ENCODE measurements around the gene SERINC2.

SERINC2 gene

GRCh38 chr1:31409946-31410858 is 2.8 kb upstream of the SERINC2 start:
- no peaks in the 10 kb centered on the region for H3K9me3 ChIP-seq (replicated peaks; ENCODE audit: insufficient read depth, low read length)
- peaks cover 43% of the 10 kb centered on the region for H3K27me3 ChIP-seq (replicated peaks; ENCODE audit: insufficient read depth, low read length)
- no peak overlapping the region for H3K27ac ChIP-seq (ENCODE audit: low read length)
- no peaks in the 10 kb centered on the region for H3K9me2 ChIP-seq (replicated peaks; ENCODE audit: insufficient read depth, low read length)
- H3F3A ChIP-seq (ENCODE audit: insufficient read depth, low read length) = no peaks in the 10 kb centered on the region
- no peak overlapping the region for H3K4me3 ChIP-seq (ENCODE audit: low read length)
- no peak overlapping the region for H2AFZ ChIP-seq (ENCODE audit: low read length)
- no peak for TF ChIP-seq EZH2phosphoT487 (IDR thresholded peaks at IDR 0.05; ENCODE audit: low read length)
- no peak for TF ChIP-seq EZH2 (optimal IDR thresholded peaks at IDR 0.05; ENCODE audit: low read depth, low read length)
- no peak for TF ChIP-seq CTCF (IDR thresholded peaks at IDR 0.05; ENCODE audit: low read length)
- H3K4me1 ChIP-seq (ENCODE audit: low read length) = no peaks in the 10 kb centered on the region
- no peak overlapping the region for H3K9ac ChIP-seq (ENCODE audit: low read length)
- no peak overlapping the region for H3K4me2 ChIP-seq (ENCODE audit: low read depth, low read length)
- H3K79me2 ChIP-seq (ENCODE audit: low read length) = no peaks in the 10 kb centered on the region
- no peaks in the 10 kb centered on the region for H4K20me1 ChIP-seq (ENCODE audit: insufficient read depth, low read length)
- no peak for DNase-seq
- no peaks in the 10 kb centered on the region for H3K36me3 ChIP-seq (replicated peaks; ENCODE audit: insufficient read depth, low read length)

- no peaks in the 10 kb centered on the region for H3F3A ChIP-seq (ENCODE audit: insufficient read depth, low read length)
- H3K79me2 ChIP-seq (ENCODE audit: low read length) = no peaks in the 10 kb centered on the region
- no peak overlapping the region for H2AFZ ChIP-seq (ENCODE audit: low read length)
- no peak overlapping the region for H3K9ac ChIP-seq (ENCODE audit: low read length)
- H3K4me2 ChIP-seq (ENCODE audit: low read depth, low read length) = no peak overlapping the region
- DNase-seq = no peak
- H3K4me1 ChIP-seq (ENCODE audit: low read length) = no peaks in the 10 kb centered on the region
- H3K36me3 ChIP-seq (replicated peaks; ENCODE audit: insufficient read depth, low read length) = no peaks in the 10 kb centered on the region
- TF ChIP-seq EZH2 (optimal IDR thresholded peaks at IDR 0.05; ENCODE audit: low read depth, low read length) (no peak), CTCF (IDR thresholded peaks at IDR 0.05; ENCODE audit: low read length) (no peak), EZH2phosphoT487 (IDR thresholded peaks at IDR 0.05; ENCODE audit: low read length) (no peak)
- H3K27ac ChIP-seq (ENCODE audit: low read length) = no peak overlapping the region
- H3K4me3 ChIP-seq (ENCODE audit: low read length) = no peak overlapping the region
- H3K9me3 ChIP-seq (replicated peaks; ENCODE audit: insufficient read depth, low read length) = no peaks in the 10 kb centered on the region
- H3K27me3 ChIP-seq (replicated peaks; ENCODE audit: insufficient read depth, low read length) = peaks cover 43% of the 10 kb centered on the region
- H4K20me1 ChIP-seq (ENCODE audit: insufficient read depth, low read length) = no peaks in the 10 kb centered on the region
- H3K9me2 ChIP-seq (replicated peaks; ENCODE audit: insufficient read depth, low read length) = no peaks in the 10 kb centered on the region
These were observed 2.1 kb upstream of the SERINC2 start for GRCh38 chr1:31410871-31411270.

GRCh38 chr1:31412205-31412604 is 808 bp upstream of the SERINC2 start:
- Histone ChIP-seq H3K4me2 (ENCODE audit: low read depth, low read length) (no peak overlapping the region), H3K4me3 (ENCODE audit: low read length) (no peak overlapping the region)

More at GRCh38 chr1:31412205-31412604, 808 bp upstream of the SERINC2 start:
- no peak for DNase-seq
- no peak for TF ChIP-seq EZH2phosphoT487 (IDR thresholded peaks at IDR 0.05; ENCODE audit: low read length)
- no peak for TF ChIP-seq CTCF (IDR thresholded peaks at IDR 0.05; ENCODE audit: low read length)
- TF ChIP-seq EZH2 (optimal IDR thresholded peaks at IDR 0.05; ENCODE audit: low read depth, low read length) = no peak
- Histone ChIP-seq H3K9ac (ENCODE audit: low read length) (no peak overlapping the region), H3K9me2 (replicated peaks; ENCODE audit: insufficient read depth, low read length) (no peaks in the 10 kb centered on the region), H4K20me1 (ENCODE audit: insufficient read depth, low read length) (no peaks in the 10 kb centered on the region), H3K27ac (ENCODE audit: low read length) (no peak overlapping the region), H3K79me2 (ENCODE audit: low read length) (no peaks in the 10 kb centered on the region), H3K4me1 (ENCODE audit: low read length) (no peaks in the 10 kb centered on the region), H3K27me3 (replicated peaks; ENCODE audit: insufficient read depth, low read length) (peaks cover 43% of the 10 kb centered on the region), H3K36me3 (replicated peaks; ENCODE audit: insufficient read depth, low read length) (no peaks in the 10 kb centered on the region), H3K9me3 (replicated peaks; ENCODE audit: insufficient read depth, low read length) (no peaks in the 10 kb centered on the region), H3F3A (ENCODE audit: insufficient read depth, low read length) (no peaks in the 10 kb centered on the region), H2AFZ (ENCODE audit: low read length) (no peak overlapping the region)
